HTERT RPE-1 (cell line): Measurements from ENCODE around the gene GOSR1.
"Not testable (repeated sequence)": the region's sequence is repeated elsewhere in the genome, so short reads cannot be mapped to it uniquely, and the experiment has no call there.

Experiments used
- in situ Hi-C: fragments of 300-500 bp; cut with MboI; formaldehyde crosslinking; loops from 4 replicates; pipeline ENCODE4 v1.14.3; 2020; ENCODE audit warnings: low sequenced_read_pairs

The GOSR1 gene

DNA sequence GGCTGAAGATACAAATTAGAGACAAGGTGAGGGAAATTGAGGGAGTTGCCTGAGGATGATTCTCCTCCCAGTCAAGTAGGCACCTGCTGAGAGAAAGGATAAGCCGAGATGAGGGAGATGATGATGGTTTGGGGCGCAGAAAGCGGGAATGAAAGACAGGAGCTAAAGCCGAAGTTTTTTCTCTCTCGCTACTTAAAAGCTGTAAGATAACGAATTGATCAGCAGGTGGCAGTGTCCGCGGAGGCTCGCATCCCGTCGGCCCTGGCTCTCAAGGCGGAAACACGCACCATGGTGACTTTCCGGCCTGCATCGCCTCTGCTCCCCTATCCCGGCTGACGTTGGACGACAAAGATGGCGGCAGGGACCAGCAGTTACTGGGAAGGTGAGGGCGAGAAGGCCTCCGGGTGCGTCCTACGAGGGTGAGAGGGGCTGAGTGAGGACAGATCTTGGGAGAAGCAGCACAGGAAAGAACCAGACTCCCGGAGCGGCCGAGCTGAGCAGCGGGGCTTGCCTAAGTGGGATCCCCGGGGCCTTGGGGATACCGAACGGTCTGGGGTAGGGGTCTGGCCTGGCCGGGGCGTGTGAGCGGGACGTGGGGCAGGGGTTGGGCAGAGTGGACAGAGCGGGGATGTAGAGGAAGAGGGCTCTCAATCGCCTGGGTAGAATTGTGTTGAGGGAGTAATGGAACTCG lies at the start of gene GOSR1:
Gene GOSR1 (plus strand): TSS at position 326 of the 691 bp plus-strand sequence. CDS start 26 bp downstream, at position 352.
- in situ Hi-C loops, result no loop called here

- in situ Hi-C loops, result no loop called here
Observed at GRCh38 chr17:30427611-30428010, 49.6 kb upstream of the GOSR1 start.

- in situ Hi-C loops, result no loop called here
Observed at GRCh38 chr17:30429155-30429554, 48.1 kb upstream of the GOSR1 start.

DNA sequence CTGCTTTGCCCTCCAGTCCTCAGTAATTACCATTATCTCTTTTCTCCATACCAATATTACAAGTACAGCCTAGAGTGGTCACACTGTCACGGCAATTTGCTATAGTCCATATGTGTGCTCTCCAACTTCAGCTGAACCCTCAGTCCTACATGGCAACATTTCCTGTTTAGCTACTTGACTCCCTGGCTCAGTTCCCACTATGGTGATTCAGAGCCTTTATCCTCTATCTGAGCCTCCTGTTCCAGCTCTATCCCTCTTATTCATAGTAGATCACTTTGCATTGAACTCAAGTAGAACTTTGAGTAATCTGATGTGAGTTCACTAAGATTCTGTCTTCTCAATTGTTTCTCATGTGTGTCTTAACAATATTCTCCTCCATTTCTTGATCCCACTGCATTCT lies 43.7 kb upstream of the GOSR1 start:
- in situ Hi-C loops, result no loop called here

- in situ Hi-C loops, result no loop called here
Observed at GRCh38 chr17:30436729-30437128, 40.5 kb upstream of the GOSR1 start.

DNA sequence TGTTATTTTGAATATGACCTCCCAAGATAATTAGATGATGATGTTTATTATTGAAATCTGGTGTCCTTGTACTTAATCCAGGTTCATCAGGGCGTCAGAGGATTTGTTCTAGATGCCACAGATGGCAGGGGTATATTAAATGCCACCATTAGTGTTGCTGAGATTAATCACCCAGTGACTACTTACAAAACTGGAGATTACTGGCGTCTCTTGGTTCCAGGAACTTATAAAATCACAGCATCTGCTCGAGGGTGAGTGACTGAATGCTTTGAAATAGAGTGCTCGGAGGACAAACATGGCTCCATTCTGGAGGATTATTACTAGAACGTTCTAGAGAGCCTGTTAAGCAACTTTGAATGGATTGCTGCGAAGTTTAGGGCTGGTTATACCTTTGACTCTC lies 33.5 kb upstream of the GOSR1 start:
- in situ Hi-C loops, result no loop called here

- in situ Hi-C loops, result not testable (repeated sequence)
Observed at GRCh38 chr17:30446640-30447039, 30.6 kb upstream of the GOSR1 start.

- in situ Hi-C loops, result no loop called here
Observed at GRCh38 chr17:30449480-30449879, 27.7 kb upstream of the GOSR1 start.

DNA sequence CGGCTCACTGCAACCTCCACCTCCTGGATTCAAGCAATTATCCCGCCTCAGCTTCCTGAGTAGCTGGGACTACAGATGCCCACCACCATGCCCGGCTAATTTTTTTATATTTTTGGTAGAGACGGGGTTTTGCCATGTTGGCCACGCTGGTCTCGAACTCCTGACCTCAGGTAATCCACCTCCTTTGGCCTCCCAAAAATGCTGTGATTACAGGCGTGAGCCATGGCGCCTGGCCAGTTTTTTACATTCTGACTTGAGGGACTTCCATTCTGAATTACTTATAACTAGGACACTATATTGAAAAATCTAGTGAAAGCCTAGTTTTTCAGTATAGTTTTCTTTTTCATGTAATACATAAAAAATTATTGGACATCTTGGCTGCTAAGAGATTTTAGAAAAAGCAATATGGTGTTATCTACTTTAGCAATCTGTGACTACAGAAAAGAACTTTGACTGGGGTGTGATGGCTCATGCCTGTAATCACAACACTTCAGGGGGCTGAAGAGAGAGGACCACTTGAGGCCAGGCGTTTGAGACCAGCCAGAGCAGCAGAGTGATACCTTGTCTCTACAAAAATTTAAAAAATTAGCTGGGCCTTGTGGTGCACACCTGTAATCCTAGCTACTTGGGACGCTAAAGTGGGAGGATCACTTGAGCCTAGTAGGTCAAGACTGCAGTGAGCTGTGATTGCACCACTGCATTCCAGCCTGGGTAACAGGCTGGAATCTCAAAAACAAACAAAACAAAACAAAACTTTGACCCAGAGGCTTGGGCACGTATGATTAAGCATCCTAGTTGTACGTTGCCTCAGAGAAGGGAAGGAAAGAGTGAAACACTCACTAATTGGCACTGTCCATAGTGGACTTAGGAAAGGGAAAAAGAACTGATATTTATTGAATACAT lies 26.8 kb upstream of the GOSR1 start:
- in situ Hi-C loops, result no loop called here

- in situ Hi-C loops, result no loop called here
Observed at GRCh38 chr17:30454635-30455034, 22.6 kb upstream of the GOSR1 start.

- in situ Hi-C loops, result no loop called here
Observed at GRCh38 chr17:30458371-30458770, 18.8 kb upstream of the GOSR1 start.

- in situ Hi-C loops, result not testable (repeated sequence)
Observed at GRCh38 chr17:30458797-30459413, 18.3 kb upstream of the GOSR1 start.

- in situ Hi-C loops, result no loop called here
Observed at GRCh38 chr17:30468465-30468864, 8.7 kb upstream of the GOSR1 start.

GRCh38 chr17:30472238-30472890 lies 4.8 kb upstream of the GOSR1 start:
- in situ Hi-C loops, result no loop called here

- in situ Hi-C loops, result no loop called here
Observed at GRCh38 chr17:30475206-30475605, 2.0 kb upstream of the GOSR1 start.

DNA sequence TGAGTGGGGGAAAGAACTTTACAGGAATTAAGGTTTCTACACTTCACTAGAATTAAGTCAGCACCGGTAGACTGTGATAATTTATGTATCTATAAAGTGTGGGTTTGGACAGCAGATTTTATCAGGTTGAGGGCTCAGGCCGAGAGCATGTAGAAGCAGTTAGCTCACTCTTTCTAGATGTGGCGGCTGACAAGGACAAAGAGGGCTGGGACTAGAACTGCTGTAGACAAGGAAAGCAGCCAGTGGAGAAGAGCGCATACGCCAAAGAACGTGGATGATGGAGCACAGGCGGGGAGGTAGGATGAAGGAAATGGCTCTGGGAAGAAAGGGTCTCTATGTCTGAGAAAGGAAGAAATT lies 504 bp upstream of the GOSR1 start:
- in situ Hi-C loops, result no loop called here

- in situ Hi-C loops, result no loop called here
Observed at GRCh38 chr17:30477774-30478115, 537 bp downstream of the GOSR1 start.

- in situ Hi-C loops, result no loop called here
Observed at GRCh38 chr17:30482555-30482954, 5.3 kb downstream of the GOSR1 start.

DNA sequence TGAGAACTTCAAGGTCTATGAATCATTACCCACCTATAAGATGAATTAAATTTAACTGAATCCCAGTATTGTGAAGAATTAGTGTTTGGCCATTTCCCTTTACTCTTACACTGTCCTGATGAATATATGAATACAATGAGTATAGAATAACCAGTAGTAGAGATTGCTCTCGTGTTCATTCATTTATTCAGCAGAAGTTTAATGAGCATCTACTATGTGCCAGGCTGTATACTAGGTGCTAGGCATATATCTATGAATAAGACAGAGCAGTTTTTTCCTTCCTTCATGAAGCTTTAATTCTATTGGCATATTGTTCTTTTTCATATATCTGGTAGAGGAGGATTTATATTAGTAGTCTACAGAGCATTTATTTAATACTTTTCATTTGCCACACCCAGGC lies 6.0 kb downstream of the GOSR1 start:
- in situ Hi-C loops, result no loop called here

DNA sequence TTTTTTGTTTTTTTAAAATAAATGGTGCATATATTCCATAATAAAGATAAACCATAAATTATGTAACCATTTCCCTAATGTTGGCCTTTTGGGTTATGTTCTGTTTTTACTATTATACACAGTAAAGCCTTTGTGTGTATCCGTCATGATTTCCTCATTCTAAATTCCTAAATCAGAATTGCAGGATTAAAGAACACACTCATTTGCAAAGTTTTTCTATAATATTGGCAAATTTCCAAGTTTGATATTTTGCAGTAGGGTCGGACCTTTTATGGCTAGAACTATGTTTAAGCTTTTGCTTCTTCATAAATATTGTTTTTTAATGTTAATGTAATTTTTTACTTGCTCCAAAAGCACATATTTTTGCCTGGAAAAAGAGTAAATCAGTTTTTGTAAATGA lies 16.6 kb downstream of the GOSR1 start:
- in situ Hi-C loops, result no loop called here

DNA sequence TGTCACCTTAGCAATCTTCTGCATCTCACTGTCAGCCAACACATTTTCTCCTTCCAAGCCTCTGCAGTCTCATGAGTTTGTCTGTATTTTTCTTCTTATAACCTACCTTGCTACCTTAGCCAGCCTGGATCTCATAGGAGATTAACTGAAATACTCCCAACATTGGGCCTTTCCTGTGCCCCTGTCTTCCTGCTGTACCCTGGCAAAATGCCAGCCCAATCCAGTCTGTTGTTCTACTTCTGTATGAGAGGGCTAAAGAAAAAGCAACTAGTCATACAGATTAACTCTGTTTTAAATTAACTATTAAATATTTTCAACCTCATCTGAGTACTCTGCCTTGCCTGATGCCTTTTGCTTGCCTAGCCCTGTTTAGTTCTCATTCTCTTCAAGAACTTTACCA lies 18.4 kb downstream of the GOSR1 start:
- in situ Hi-C loops, result no loop called here
